PC-9 (cell line): Measurements from ENCODE around the gene SOX5. TPM values are rescaled to one million over a fixed set of nuclear protein-coding genes. Genes with fewer than 3 reads are reported as not detected.
"Not testable (repeated sequence)": the region's sequence is repeated elsewhere in the genome, so short reads cannot be mapped to it uniquely, and the experiment has no call there.

Experiments
- BruUV-seq: library from RNA; stranded (reverse); fragments of 400-500 nt; replicated peaks from 2 replicates; lab custom pipeline; 2021; lab: Mats Ljungman, UMichigan
- CTCF ChIA-PET: fragments of 300-600 bp; sonication (Branson Sonifier 250); formaldehyde crosslinking; loops from one replicate; lab custom pipeline; 2022; ENCODE audit warnings: antibody characterized with exemption; lab: Charles Lee
- POLR2A ChIA-PET: fragments of 300-600 bp; sonication (Branson Sonifier 250); formaldehyde crosslinking; loops from one replicate; lab custom pipeline; 2022; ENCODE audit warnings: antibody characterized with exemption; ENCODE audit not compliant: unreplicated experiment; lab: Charles Lee
- DNase-seq, 2 experiments: peaks; one replicate each; pipeline versions ENCODE4 v3.0.0 to v3.0.0-alpha.2; 2015 to 2022; ENCODE audit warnings: mixed read lengths in 1 of 2
- H2AFZ ChIP-seq: fragments of 200-600 bp; sonication (generic); 2 replicates; pipeline ENCODE4 v1.8.1; 2017; ENCODE audit warnings: antibody characterized with exemption
- H3F3A ChIP-seq: fragments of 200-600 bp; sonication (generic); 2 replicates; pipeline ENCODE4 v1.8.1; 2017; ENCODE audit warnings: antibody characterized with exemption, mild to moderate bottlenecking, low read depth; ENCODE audit not compliant: insufficient read depth
- H3K27ac ChIP-seq: fragments of 200-600 bp; sonication (generic); 2 replicates; pipeline ENCODE4 v1.6.1; 2016; ENCODE audit warnings: mixed run types
- H3K27me3 ChIP-seq: fragments of 200-600 bp; sonication (generic); 2 replicates; pipeline ENCODE4 v1.6.1; 2016; ENCODE audit warnings: low read depth, mixed run types; ENCODE audit not compliant: insufficient read depth
- H3K36me3 ChIP-seq: fragments of 200-600 bp; sonication (generic); 2 replicates; pipeline ENCODE4 v1.6.1; 2016; ENCODE audit warnings: low read depth, mixed run types
- H3K4me1 ChIP-seq: fragments of 200-600 bp; sonication (generic); replicated peaks from 2 replicates; pipeline ENCODE4 v1.6.1; 2016; ENCODE audit warnings: mixed run types; ENCODE audit not compliant: insufficient read depth
- H3K4me2 ChIP-seq: fragments of 200-600 bp; sonication (generic); 2 replicates; pipeline ENCODE4 v1.6.1; 2017; ENCODE audit warnings: mixed run types
- H3K4me3 ChIP-seq: fragments of 200-600 bp; sonication (generic); 2 replicates; pipeline ENCODE4 v1.6.1; 2016; ENCODE audit warnings: mixed run types
- H3K79me2 ChIP-seq: fragments of 200-600 bp; sonication (generic); 2 replicates; pipeline ENCODE4 v1.6.1; 2017; ENCODE audit warnings: low read depth, mixed run types
- H3K9me2 ChIP-seq: fragments of 200-600 bp; sonication (generic); 2 replicates; pipeline ENCODE4 v1.8.1; 2017; ENCODE audit warnings: mild to moderate bottlenecking; ENCODE audit not compliant: insufficient read depth
- H3K9me3 ChIP-seq: fragments of 200-600 bp; sonication (generic); 2 replicates; pipeline ENCODE4 v1.8.1; 2016; ENCODE audit warnings: low read depth; ENCODE audit not compliant: insufficient read depth
- H4K20me1 ChIP-seq: fragments of 200-600 bp; sonication (generic); 2 replicates; pipeline ENCODE4 v1.8.1; 2017; ENCODE audit not compliant: insufficient read depth
- EZH2 ChIP-seq: fragments of 200-600 bp; sonication (generic); IDR thresholded peaks from 2 replicates; pipeline ENCODE4 v1.8.0; 2017; ENCODE audit warnings: antibody characterized with exemption, low read depth
- intact Hi-C: fragments of 100-400 bp; cut with micrococcal nuclease; formaldehyde crosslinking; loops from one replicate; pipeline ENCODE4 v1.10.0; 2022; ENCODE audit not compliant: unreplicated experiment
- total RNA-seq: library from RNA; stranded (reverse); gene quantifications from 2 replicates; pipeline ENCODE4 v1.2.3, GENCODE V29; 2021
- TF ChIP-seq, protein P1 (sequence below): fragments of 200-600 bp; sonication (generic); conservative IDR thresholded peaks from 2 replicates; pipeline ENCODE4 v1.6.1; 2017; ENCODE audit warnings: mixed run types, antibody characterized with exemption, mild to moderate bottlenecking, moderate library complexity

Gene SOX5
- total RNA-seq, 1 experiment from 2014 or later = not detected

DNA sequence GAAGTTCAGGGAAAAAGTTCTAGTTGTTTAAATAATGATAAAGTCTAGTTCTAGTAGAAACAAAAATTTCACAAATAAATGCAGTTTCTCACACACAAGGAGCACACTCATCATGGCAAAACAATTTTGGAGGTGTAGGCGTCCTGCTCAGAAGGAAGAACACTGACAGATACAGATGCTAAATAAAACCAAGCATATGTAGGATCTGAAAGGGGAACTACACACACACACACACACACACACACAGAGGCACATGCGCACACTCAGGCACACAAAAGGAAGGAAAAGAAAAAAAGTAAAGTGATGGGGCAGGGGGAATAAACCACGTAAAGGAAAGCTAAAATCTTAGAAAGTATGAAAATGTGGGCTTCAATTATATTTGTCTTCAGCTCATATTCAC lies 117.7 kb downstream of the SOX5 start:
- intact Hi-C loops = no loop called here
- no peaks in the 10 kb centered on the region for H3K36me3 ChIP-seq
- H2AFZ ChIP-seq = no peak overlapping the region
- no peaks in the 10 kb centered on the region for H3K4me1 ChIP-seq
- POLR2A ChIA-PET = no interaction called here
- DNase-seq = no peak
- H3K9me2 ChIP-seq = no peaks in the 10 kb centered on the region
- no peaks in the 10 kb centered on the region for H3K9me3 ChIP-seq
- TF ChIP-seq EZH2 = no peak
- TF ChIP-seq, protein P1, sequence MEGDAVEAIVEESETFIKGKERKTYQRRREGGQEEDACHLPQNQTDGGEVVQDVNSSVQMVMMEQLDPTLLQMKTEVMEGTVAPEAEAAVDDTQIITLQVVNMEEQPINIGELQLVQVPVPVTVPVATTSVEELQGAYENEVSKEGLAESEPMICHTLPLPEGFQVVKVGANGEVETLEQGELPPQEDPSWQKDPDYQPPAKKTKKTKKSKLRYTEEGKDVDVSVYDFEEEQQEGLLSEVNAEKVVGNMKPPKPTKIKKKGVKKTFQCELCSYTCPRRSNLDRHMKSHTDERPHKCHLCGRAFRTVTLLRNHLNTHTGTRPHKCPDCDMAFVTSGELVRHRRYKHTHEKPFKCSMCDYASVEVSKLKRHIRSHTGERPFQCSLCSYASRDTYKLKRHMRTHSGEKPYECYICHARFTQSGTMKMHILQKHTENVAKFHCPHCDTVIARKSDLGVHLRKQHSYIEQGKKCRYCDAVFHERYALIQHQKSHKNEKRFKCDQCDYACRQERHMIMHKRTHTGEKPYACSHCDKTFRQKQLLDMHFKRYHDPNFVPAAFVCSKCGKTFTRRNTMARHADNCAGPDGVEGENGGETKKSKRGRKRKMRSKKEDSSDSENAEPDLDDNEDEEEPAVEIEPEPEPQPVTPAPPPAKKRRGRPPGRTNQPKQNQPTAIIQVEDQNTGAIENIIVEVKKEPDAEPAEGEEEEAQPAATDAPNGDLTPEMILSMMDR = no peak
- BruUV-seq = no TSS peak
- H3K4me2 ChIP-seq = no peak overlapping the region
- H4K20me1 ChIP-seq = no peaks in the 10 kb centered on the region
- H3K79me2 ChIP-seq = no peaks in the 10 kb centered on the region
- no peak overlapping the region for H3K4me3 ChIP-seq
- H3F3A ChIP-seq = no peaks in the 10 kb centered on the region
- H3K27me3 ChIP-seq = no peaks in the 10 kb centered on the region
- no peak overlapping the region for H3K27ac ChIP-seq
- CTCF ChIA-PET = no interaction called here

DNA sequence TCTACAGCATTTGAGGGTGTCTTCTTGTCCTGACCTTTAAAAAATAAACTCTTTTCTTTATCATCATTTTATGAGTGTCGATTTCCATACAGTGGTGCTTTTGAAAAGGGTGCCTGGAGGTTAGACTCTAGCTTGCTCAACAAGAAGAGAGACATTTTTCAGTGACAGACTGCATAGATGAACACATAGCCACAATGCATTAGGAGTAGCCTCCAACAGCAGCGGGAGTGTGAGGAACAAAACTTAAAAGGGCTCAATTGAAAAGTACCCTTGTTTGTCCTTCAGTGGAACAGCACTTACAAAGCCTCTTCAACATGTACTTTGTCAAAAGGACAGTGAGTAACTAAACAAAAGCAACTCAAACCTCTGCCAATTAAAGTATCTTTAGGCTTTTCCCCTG lies 119.3 kb downstream of the SOX5 start:
- Histone ChIP-seq H3F3A (no peaks in the 10 kb centered on the region), H2AFZ (no peak overlapping the region), H3K27ac (no peak overlapping the region), H3K4me2 (no peak overlapping the region), H3K79me2 (no peaks in the 10 kb centered on the region), H3K27me3 (peaks cover 6% of the 10 kb centered on the region; the same call in 1 of the 2 replicates), H4K20me1 (no peaks in the 10 kb centered on the region), H3K9me2 (no peaks in the 10 kb centered on the region), H3K36me3 (no peaks in the 10 kb centered on the region), H3K9me3 (no peaks in the 10 kb centered on the region), H3K4me3 (no peak overlapping the region), H3K4me1 (no peaks in the 10 kb centered on the region)
- no TSS peak for BruUV-seq
- no peak for DNase-seq
- ChIA-PET CTCF (no interaction called here), POLR2A (no interaction called here)
- intact Hi-C loops = no loop called here
- TF ChIP-seq EZH2 = no peak

DNA sequence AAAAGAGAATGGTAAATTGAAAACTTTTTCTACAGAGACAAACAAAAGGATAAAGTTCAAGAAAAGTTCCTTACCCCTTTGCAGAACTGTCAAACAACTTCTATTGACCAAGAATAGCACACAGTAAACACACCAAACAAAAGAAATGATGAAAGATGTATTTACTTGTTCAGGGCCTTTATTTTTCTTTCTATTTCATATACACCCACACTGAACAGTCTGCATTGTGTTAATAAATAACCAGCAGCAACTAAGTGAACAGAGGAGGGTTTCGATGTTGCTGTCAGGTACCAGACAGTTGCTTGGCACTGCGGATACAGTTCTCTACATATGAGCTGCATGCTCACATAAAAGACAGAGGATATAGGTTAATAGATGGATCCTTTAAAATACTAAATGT lies 122.1 kb downstream of the SOX5 start:
- POLR2A ChIA-PET = interaction anchor here (0.6 kb wide), 1 partner anchor 410 kb away, joined by 5 read pairs; no protein-coding TSS in a partner anchor
- Histone ChIP-seq H3K9me2 (no peaks in the 10 kb centered on the region), H3K4me3 (no peak overlapping the region), H3K9me3 (no peaks in the 10 kb centered on the region), H3K27ac (no peak overlapping the region), H3F3A (no peaks in the 10 kb centered on the region), H3K36me3 (no peaks in the 10 kb centered on the region), H3K27me3 (peaks cover 10% of the 10 kb centered on the region; the same call in 1 of the 2 replicates), H4K20me1 (no peaks in the 10 kb centered on the region), H3K4me2 (no peak overlapping the region), H3K4me1 (no peaks in the 10 kb centered on the region), H3K79me2 (no peaks in the 10 kb centered on the region), H2AFZ (no peak overlapping the region)
- CTCF ChIA-PET = no interaction called here
- TF ChIP-seq, protein P1 = no peak
- no peak for TF ChIP-seq EZH2
- no peak for DNase-seq
- no TSS peak for BruUV-seq
- intact Hi-C loops = no loop called here

DNA sequence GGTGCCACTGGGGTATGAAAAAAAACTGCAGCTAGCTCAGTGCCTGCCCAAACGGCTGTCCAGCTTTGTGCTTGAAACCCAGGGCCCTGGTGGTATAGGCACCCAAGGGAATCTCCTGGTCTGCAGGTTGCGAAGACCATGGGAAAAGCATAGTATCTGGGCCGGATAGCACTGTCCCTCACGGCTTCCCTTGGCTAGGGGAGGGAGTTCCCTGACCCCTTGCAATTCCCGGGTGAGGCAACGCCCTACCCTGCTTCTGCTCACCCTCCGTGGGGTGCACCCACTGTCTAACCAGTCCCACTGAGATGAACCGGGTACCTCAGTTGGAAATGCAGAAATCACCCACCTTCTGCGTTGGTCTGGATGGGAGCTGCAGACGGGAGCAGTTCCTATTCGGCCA lies 124.3 kb downstream of the SOX5 start:
- H3K4me2 ChIP-seq, H3F3A ChIP-seq, H3K27ac ChIP-seq, H2AFZ ChIP-seq, H3K4me3 ChIP-seq, intact Hi-C loops, DNase-seq, H3K9me3 ChIP-seq, H3K4me1 ChIP-seq, H3K79me2 ChIP-seq, BruUV-seq, H4K20me1 ChIP-seq, H3K9me2 ChIP-seq, CTCF ChIA-PET, POLR2A ChIA-PET, H3K36me3 ChIP-seq, H3K27me3 ChIP-seq: not testable (repeated sequence)
